ENCODE measurements around the gene AK5.

GRCh38 chr1:77608893-77609292, 327.1 kb downstream of the AK5 start:
- TF ChIP-seq CTCF (IDR thresholded peaks at IDR 0.05), result no peak
- TF ChIP-seq POLR2AphosphoS5 (IDR thresholded peaks at IDR 0.05), result no peak
- no peak for TF ChIP-seq POLR2A (IDR thresholded peaks at IDR 0.05)
- TF ChIP-seq EP300 (IDR thresholded peaks at IDR 0.05), result no peak
